ENCODE data around the gene CYBB. TPM values are rescaled to one million over a fixed set of nuclear protein-coding genes. Genes with fewer than 3 reads are reported as not detected.

CYBB gene
- polyA plus RNA-seq, 1 of the 3 experiments (the other 2 are of a cell fraction): not detected

- TF ChIP-seq GABPA (IDR thresholded peaks at IDR 0.05; ENCODE audit: low read depth): no peak
- TF ChIP-seq YY1 (IDR thresholded peaks at IDR 0.05; ENCODE audit: low read depth): no peak
Observed at GRCh38 chrX:37815366-37815765, 35.5 kb downstream of the CYBB start (continued).

- no peak overlapping the region for H3K27ac ChIP-seq (ENCODE audit: low read depth in 2 of 2, low read length in 1 of 2)
- no peaks in the 10 kb centered on the region for H3K9me3 ChIP-seq
- no peaks in the 10 kb centered on the region for H3K79me2 ChIP-seq (ENCODE audit: insufficient read depth)
- ChIA-PET POLR2A (no interaction called here), CTCF (interaction anchor here (1.1 to 1.9 kb wide), 3 partner anchors 9 to 71 kb away, joined by 3 to 8 read pairs (median 7); no protein-coding TSS in a partner anchor)
- no peak overlapping the region for H3K4me2 ChIP-seq
- 8% methylated on average over 4 of the region's 4 CpGs for WGBS (ENCODE audit: low lambda C conversion rate)
- H3K4me1 ChIP-seq (ENCODE audit: control insufficient read depth in 1 of 2, insufficient read depth in 2 of 2, low read depth in 1 of 2, low read length in 1 of 2): no peaks in the 10 kb centered on the region
- no peaks in the 10 kb centered on the region for H3F3A ChIP-seq (replicated peaks; ENCODE audit: insufficient read depth)
- no peaks in the 10 kb centered on the region for H3K36me3 ChIP-seq (replicated peaks in 1 of 2; ENCODE audit: control insufficient read depth in 1 of 2, insufficient read depth in 2 of 2, low read length in 1 of 2)
- TF ChIP-seq SMC3 (IDR thresholded peaks at IDR 0.05; ENCODE audit: low read depth, low read length): no peak
- no peak for TF ChIP-seq FOSL2 (IDR thresholded peaks at IDR 0.05; ENCODE audit: borderline replicate concordance, low read depth)
- TF ChIP-seq ZBTB33 (IDR thresholded peaks at IDR 0.05; ENCODE audit: borderline replicate concordance, low read depth): no peak
- no peak for TF ChIP-seq YY1 (IDR thresholded peaks at IDR 0.05; ENCODE audit: low read depth)
- TF ChIP-seq TAF1 (IDR thresholded peaks at IDR 0.05; ENCODE audit: borderline replicate concordance, low read depth, low read length): no peak
- no peak for TF ChIP-seq USF1 (IDR thresholded peaks at IDR 0.05; ENCODE audit: borderline replicate concordance, low read depth)
- TF ChIP-seq FOXJ3 (CRISPR knock-in tag; IDR thresholded peaks at IDR 0.05): no peak
- TF ChIP-seq NRF1 (IDR thresholded peaks at IDR 0.05; ENCODE audit: low read depth, low read length): no peak
- TF ChIP-seq FOXM1 (IDR thresholded peaks at IDR 0.05; ENCODE audit: low read depth): no peak
- H2AFZ ChIP-seq (ENCODE audit: low read depth): no peak overlapping the region
- H3K4me3 ChIP-seq (ENCODE audit: low read depth in 2 of 2, low read length in 1 of 2): no peak overlapping the region
- no peaks in the 10 kb centered on the region for H4K20me1 ChIP-seq (ENCODE audit: insufficient read depth)
- DNase-seq: no peak
- peaks cover 13% of the 10 kb centered on the region; the same call in 1 of the 2 replicates for H3K27me3 ChIP-seq (ENCODE audit: insufficient read depth)
- no peaks in the 10 kb centered on the region for H3K9me2 ChIP-seq
- H3K9ac ChIP-seq: no peak overlapping the region
Observed at GRCh38 chrX:37816766-37817165, 36.9 kb downstream of the CYBB start.

GRCh38 chrX:37817176-37817575, 37.3 kb downstream of the CYBB start:
- Histone ChIP-seq H3K27me3 (ENCODE audit: insufficient read depth) (peaks cover 13% of the 10 kb centered on the region; the same call in 1 of the 2 replicates), H3K79me2 (ENCODE audit: insufficient read depth) (no peaks in the 10 kb centered on the region), H2AFZ (ENCODE audit: low read depth) (no peak overlapping the region), H3K4me2 (no peak overlapping the region), H3F3A (replicated peaks; ENCODE audit: insufficient read depth) (no peaks in the 10 kb centered on the region), H3K4me1 (ENCODE audit: control insufficient read depth in 1 of 2, insufficient read depth in 2 of 2, low read depth in 1 of 2, low read length in 1 of 2) (no peaks in the 10 kb centered on the region), H3K9me2 (no peaks in the 10 kb centered on the region), H3K36me3 (replicated peaks in 1 of 2; ENCODE audit: control insufficient read depth in 1 of 2, insufficient read depth in 2 of 2, low read length in 1 of 2) (no peaks in the 10 kb centered on the region), H4K20me1 (ENCODE audit: insufficient read depth) (no peaks in the 10 kb centered on the region), H3K9me3 (no peaks in the 10 kb centered on the region), H3K9ac (no peak overlapping the region), H3K4me3 (ENCODE audit: low read depth in 2 of 2, low read length in 1 of 2) (no peak overlapping the region), H3K27ac (ENCODE audit: low read depth in 2 of 2, low read length in 1 of 2) (no peak overlapping the region)
- DNase-seq: no peak
- POLR2A ChIA-PET: no interaction called here
- WGBS (ENCODE audit: low lambda C conversion rate): 22% methylated on average over 2 of the region's 2 CpGs
- CTCF ChIA-PET: interaction anchor here (1.1 to 1.9 kb wide), 3 partner anchors 8 to 71 kb away, joined by 3 to 8 read pairs (median 7); no protein-coding TSS in a partner anchor
- TF ChIP-seq PBX3 (IDR thresholded peaks at IDR 0.05): no peak
- no peak for TF ChIP-seq TAF1 (IDR thresholded peaks at IDR 0.05; ENCODE audit: borderline replicate concordance, low read depth, low read length)
- TF ChIP-seq IRF3 (IDR thresholded peaks at IDR 0.05; ENCODE audit: low read depth, low read length): no peak
- no peak for TF ChIP-seq GATA2 (CRISPR knock-in tag; IDR thresholded peaks at IDR 0.05)
- TF ChIP-seq EZH2phosphoT487 (IDR thresholded peaks at IDR 0.05; ENCODE audit: borderline replicate concordance, low read depth): no peak
- no peak for TF ChIP-seq EP300 (IDR thresholded peaks at IDR 0.05; ENCODE audit: borderline replicate concordance in 1 of 2, low read depth in 1 of 2, low read length in 1 of 2)
- TF ChIP-seq USF2 (IDR thresholded peaks at IDR 0.05; ENCODE audit: borderline replicate concordance, low read depth, low read length): no peak
- no peak for TF ChIP-seq RXRA (IDR thresholded peaks at IDR 0.05; ENCODE audit: borderline replicate concordance, low read depth)
- TF ChIP-seq CTCF (IDR thresholded peaks at IDR 0.05): no peak

Data from SK-N-SH (cell line).